ENCODE data around the gene MISP3. TPM values are rescaled to one million over a fixed set of nuclear protein-coding genes. Genes with fewer than 3 reads are reported as not detected.

MISP3 gene
- polyA plus RNA-seq, 2 of the 4 experiments (the other 2 are of a cell fraction), result 1.9 to 2.3 TPM

DNA sequence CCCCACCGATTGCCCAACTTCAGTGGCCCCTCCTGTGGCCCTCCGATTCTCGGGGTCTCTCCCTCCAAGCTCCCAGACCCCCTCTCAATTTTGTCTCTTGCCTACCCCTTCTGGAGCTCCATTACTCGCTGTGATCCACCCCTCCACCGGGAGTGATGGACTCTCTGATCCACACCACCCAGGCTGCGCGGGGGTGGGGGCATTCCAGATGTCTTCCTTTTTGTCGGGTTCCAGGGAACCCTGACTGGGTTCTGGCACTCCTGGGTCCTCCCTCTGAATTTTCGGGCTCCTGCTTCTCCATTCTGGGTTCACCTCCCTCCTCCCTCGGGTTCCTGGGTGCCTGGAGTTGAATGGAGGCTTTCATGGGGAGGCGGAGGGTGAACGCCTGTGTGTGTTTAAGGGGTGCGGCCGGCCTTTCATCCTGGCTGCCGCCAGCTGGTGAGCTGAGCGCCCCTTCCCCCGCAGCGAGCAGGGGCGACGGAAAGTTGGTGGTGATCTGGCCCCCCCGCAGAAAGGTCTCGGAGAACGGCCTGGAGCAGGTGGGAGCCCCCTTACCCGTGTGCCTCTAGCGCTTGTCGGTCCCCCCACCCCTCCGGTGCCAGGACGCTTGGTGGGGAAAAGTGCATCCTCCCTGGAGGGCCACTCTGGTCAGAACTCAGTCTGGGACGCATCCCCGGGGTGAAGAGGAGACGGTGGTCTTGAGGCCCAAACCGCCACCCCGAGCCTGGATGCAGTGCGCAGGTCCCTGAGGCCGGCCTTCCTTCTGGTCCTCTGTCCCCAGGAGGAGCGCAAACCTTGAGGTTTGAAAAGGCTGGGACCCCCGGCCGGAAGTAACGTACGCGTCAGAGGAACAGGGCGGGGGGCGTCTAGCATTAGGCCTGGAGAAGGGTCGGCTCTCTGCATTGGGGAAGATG lies 1.6 kb downstream of the MISP3 start:
- Histone ChIP-seq H3K9me3 (no peaks in the 10 kb centered on the region), H3K4me2 (peak overlapping the region; percentile 99), H3K27ac (peak overlapping the region; percentile 94 to 99), H3K4me1 (peaks cover 4% of the 10 kb centered on the region; the same call in 1 of the 3 replicates), H3K4me3 (peak overlapping the region; percentile 83)
- POLR2A ChIA-PET, result interaction anchor here (0.7 to 1.2 kb wide), 2 partner anchors 42 to 194 kb away, joined by 3 to 4 read pairs; partner anchors contain the start of gene IL27RA
- FAIRE-seq (no peak), ATAC-seq (peak; percentile 26 to 38; a peak in 3 of 6 replicates), DNase-seq (ENCODE audit: low read depth in 1 of 2, low spot score in 1 of 2) (no peak)
- TF ChIP-seq TFCP2L1 (CRISPR knock-in tag; IDR thresholded peaks at IDR 0.05), result no peak
- no peak for TF ChIP-seq ZNF302 (CRISPR knock-in tag; IDR thresholded peaks at IDR 0.05)
- TF ChIP-seq HOXA7 (CRISPR knock-in tag; IDR thresholded peaks at IDR 0.05), result no peak
- TF ChIP-seq, protein P1, sequence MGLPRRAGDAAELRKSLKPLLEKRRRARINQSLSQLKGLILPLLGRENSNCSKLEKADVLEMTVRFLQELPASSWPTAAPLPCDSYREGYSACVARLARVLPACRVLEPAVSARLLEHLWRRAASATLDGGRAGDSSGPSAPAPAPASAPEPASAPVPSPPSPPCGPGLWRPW (IDR thresholded peaks at IDR 0.05), result no peak
- TF ChIP-seq POLR2A (IDR thresholded peaks at IDR 0.05; ENCODE audit: low read length), result no peak
- no peak for TF ChIP-seq SMC3 (IDR thresholded peaks at IDR 0.05)
- no peak for TF ChIP-seq MAZ (IDR thresholded peaks at IDR 0.05; ENCODE audit: borderline replicate concordance, low read depth, low read length)
- TF ChIP-seq JUN (IDR thresholded peaks at IDR 0.05), result no peak
- TF ChIP-seq, protein P2, sequence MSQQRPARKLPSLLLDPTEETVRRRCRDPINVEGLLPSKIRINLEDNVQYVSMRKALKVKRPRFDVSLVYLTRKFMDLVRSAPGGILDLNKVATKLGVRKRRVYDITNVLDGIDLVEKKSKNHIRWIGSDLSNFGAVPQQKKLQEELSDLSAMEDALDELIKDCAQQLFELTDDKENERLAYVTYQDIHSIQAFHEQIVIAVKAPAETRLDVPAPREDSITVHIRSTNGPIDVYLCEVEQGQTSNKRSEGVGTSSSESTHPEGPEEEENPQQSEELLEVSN (IDR thresholded peaks at IDR 0.05; ENCODE audit: borderline replicate concordance, low read depth), result no peak
- TF ChIP-seq, protein P3, sequence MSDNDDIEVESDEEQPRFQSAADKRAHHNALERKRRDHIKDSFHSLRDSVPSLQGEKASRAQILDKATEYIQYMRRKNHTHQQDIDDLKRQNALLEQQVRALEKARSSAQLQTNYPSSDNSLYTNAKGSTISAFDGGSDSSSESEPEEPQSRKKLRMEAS (IDR thresholded peaks at IDR 0.05), result no peak
- no peak for TF ChIP-seq FOSB (CRISPR knock-in tag; IDR thresholded peaks at IDR 0.05)
- no peak for TF ChIP-seq MAFK (IDR thresholded peaks at IDR 0.05; ENCODE audit: partially characterized antibody)
- no peak for TF ChIP-seq CEBPB (IDR thresholded peaks at IDR 0.05)
- TF ChIP-seq CHD2 (IDR thresholded peaks at IDR 0.05; ENCODE audit: low read length, partially characterized antibody), result no peak
- TF ChIP-seq EHMT2 (IDR thresholded peaks at IDR 0.05; ENCODE audit: low read depth), result no peak
- 5% methylated on average over 19 of the region's 44 CpGs for WGBS (ENCODE audit: missing lambda C conversion rate)
- CTCF ChIA-PET, result interaction anchor here (0.7 to 5.6 kb wide), 20 partner anchors 9 to 290 kb away, joined by 3 to 93 read pairs (median 4); partner anchors contain the start of genes C19orf67, IL27RA, NANOS3 and PALM3

DNA sequence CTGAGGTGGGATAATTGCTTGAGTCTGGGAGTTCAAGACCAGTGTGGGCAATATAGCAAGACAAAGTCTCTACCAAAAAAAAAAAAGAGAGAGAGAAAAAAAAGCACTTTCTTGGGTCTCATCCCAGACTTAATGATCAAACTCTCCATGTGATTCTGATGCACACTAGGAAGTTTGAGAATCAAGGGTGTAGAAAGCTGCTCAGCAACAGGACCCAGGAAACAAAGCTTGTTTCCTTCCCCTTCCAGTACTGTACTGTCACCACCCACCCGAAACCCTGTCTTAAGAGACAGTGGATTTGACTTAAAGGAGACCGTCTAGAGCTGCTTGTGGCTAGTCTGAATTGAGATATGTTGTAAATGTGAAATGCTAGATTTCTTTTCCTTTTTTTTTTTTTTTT lies 5.8 kb downstream of the MISP3 start:
- no peak overlapping the region for H3K4me2 ChIP-seq
- ChIA-PET CTCF (interaction anchor here (0.6 to 1.1 kb wide), 5 partner anchors 12 to 289 kb away, joined by 3 to 5 read pairs (median 3); no protein-coding TSS in a partner anchor), POLR2A (no interaction called here)
- ATAC-seq (no peak), DNase-seq (ENCODE audit: low read depth in 1 of 2, low spot score in 1 of 2) (no peak), FAIRE-seq (no peak)
- peaks cover 13% of the 10 kb centered on the region; the same call in 1 of the 3 replicates for H3K4me1 ChIP-seq
- no peaks in the 10 kb centered on the region for H3K9me3 ChIP-seq
- TF ChIP-seq, protein P4, sequence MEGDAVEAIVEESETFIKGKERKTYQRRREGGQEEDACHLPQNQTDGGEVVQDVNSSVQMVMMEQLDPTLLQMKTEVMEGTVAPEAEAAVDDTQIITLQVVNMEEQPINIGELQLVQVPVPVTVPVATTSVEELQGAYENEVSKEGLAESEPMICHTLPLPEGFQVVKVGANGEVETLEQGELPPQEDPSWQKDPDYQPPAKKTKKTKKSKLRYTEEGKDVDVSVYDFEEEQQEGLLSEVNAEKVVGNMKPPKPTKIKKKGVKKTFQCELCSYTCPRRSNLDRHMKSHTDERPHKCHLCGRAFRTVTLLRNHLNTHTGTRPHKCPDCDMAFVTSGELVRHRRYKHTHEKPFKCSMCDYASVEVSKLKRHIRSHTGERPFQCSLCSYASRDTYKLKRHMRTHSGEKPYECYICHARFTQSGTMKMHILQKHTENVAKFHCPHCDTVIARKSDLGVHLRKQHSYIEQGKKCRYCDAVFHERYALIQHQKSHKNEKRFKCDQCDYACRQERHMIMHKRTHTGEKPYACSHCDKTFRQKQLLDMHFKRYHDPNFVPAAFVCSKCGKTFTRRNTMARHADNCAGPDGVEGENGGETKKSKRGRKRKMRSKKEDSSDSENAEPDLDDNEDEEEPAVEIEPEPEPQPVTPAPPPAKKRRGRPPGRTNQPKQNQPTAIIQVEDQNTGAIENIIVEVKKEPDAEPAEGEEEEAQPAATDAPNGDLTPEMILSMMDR (IDR thresholded peaks at IDR 0.05), result no peak
- TF ChIP-seq ESRRA (IDR thresholded peaks at IDR 0.05; ENCODE audit: borderline replicate concordance, low read length) (no peak), JUN (IDR thresholded peaks at IDR 0.05) (no peak), ZFP36 (IDR thresholded peaks at IDR 0.05; ENCODE audit: borderline replicate concordance, partially characterized antibody) (no peak), CHD2 (IDR thresholded peaks at IDR 0.05; ENCODE audit: low read length, partially characterized antibody) (no peak), EHMT2 (IDR thresholded peaks at IDR 0.05; ENCODE audit: low read depth) (no peak), RNF2 (IDR thresholded peaks at IDR 0.05; ENCODE audit: borderline replicate concordance, low read depth) (no peak), NPAS2 (CRISPR knock-in tag; IDR thresholded peaks at IDR 0.05; ENCODE audit: borderline replicate concordance) (no peak), EP300 (IDR thresholded peaks at IDR 0.05) (no peak)
- TF ChIP-seq, protein P5, sequence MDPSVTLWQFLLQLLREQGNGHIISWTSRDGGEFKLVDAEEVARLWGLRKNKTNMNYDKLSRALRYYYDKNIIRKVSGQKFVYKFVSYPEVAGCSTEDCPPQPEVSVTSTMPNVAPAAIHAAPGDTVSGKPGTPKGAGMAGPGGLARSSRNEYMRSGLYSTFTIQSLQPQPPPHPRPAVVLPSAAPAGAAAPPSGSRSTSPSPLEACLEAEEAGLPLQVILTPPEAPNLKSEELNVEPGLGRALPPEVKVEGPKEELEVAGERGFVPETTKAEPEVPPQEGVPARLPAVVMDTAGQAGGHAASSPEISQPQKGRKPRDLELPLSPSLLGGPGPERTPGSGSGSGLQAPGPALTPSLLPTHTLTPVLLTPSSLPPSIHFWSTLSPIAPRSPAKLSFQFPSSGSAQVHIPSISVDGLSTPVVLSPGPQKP (IDR thresholded peaks at IDR 0.05; ENCODE audit: low read depth, low read length), result no peak
- TF ChIP-seq, protein P1 (IDR thresholded peaks at IDR 0.05), result no peak
- TF ChIP-seq, protein P6, sequence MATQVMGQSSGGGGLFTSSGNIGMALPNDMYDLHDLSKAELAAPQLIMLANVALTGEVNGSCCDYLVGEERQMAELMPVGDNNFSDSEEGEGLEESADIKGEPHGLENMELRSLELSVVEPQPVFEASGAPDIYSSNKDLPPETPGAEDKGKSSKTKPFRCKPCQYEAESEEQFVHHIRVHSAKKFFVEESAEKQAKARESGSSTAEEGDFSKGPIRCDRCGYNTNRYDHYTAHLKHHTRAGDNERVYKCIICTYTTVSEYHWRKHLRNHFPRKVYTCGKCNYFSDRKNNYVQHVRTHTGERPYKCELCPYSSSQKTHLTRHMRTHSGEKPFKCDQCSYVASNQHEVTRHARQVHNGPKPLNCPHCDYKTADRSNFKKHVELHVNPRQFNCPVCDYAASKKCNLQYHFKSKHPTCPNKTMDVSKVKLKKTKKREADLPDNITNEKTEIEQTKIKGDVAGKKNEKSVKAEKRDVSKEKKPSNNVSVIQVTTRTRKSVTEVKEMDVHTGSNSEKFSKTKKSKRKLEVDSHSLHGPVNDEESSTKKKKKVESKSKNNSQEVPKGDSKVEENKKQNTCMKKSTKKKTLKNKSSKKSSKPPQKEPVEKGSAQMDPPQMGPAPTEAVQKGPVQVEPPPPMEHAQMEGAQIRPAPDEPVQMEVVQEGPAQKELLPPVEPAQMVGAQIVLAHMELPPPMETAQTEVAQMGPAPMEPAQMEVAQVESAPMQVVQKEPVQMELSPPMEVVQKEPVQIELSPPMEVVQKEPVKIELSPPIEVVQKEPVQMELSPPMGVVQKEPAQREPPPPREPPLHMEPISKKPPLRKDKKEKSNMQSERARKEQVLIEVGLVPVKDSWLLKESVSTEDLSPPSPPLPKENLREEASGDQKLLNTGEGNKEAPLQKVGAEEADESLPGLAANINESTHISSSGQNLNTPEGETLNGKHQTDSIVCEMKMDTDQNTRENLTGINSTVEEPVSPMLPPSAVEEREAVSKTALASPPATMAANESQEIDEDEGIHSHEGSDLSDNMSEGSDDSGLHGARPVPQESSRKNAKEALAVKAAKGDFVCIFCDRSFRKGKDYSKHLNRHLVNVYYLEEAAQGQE (IDR thresholded peaks at IDR 0.05), result no peak
- 91% methylated on average over 2 of the region's 2 CpGs for WGBS (ENCODE audit: missing lambda C conversion rate)
- no peak overlapping the region for H3K4me3 ChIP-seq
- H3K27ac ChIP-seq, result no peak overlapping the region
